K562 (cell line): ENCODE data around the gene ASCC3. TPM values are rescaled to one million over a fixed set of nuclear protein-coding genes. Genes with fewer than 3 reads are reported as not detected.

Source experiments
- ATAC-seq: fragments of 200-7000 bp; cut with Tn5 transposase; 3 replicates; pipeline ENCODE4 v1.9.1; 2020; ENCODE audit warnings: moderate library complexity
- BruUV-seq: library from RNA; stranded (reverse); fragments of 400-500 nt; replicated peaks from 2 replicates; lab custom pipeline; 2021; lab: Mats Ljungman, UMichigan
- CTCF ChIA-PET: fragments of 300-600 bp; formaldehyde crosslinking; extraction: SDS; loops from one replicate; lab custom pipeline; 2021; ENCODE audit warnings: low intra/inter-chr PET ratio; lab: Yijun Ruan, JAX
- POLR2A ChIA-PET: fragments of 300-600, 350-650 bp; sonication (Branson Sonifier 250); formaldehyde crosslinking; extraction: SDS; loops from one replicate; lab custom pipeline; 2021; ENCODE audit warnings: antibody characterized with exemption, inconsistent platforms; lab: Yijun Ruan, JAX
- DNase-seq, 4 experiments: peaks; one replicate each; pipeline versions ENCODE4 v3.0.0 to v3.0.0-alpha.2; 2011 to 2018; ENCODE audit warnings: low spot score in 3 of 4, mixed read lengths in 3 of 4; ENCODE audit errors: extremely low read depth in 1 of 4
- FAIRE-seq: peaks from 2 replicates; lab custom pipeline; 2011; peaks lifted over from hg19 to GRCh38; lab: Jason Lieb, UNC
- H2AFZ ChIP-seq: 2 replicates; pipeline ENCODE4 v1.6.0; 2011; ENCODE audit warnings: low read depth, low read length, control low read depth, inconsistent platforms
- H3K27ac ChIP-seq: fragments of 200-600 bp; 3 replicates; pipeline ENCODE4 v1.8.0; 2011; ENCODE audit warnings: low read depth, mild to moderate bottlenecking, control low read depth, inconsistent platforms, low read length, moderate library complexity, mixed read lengths; ENCODE audit errors: extremely low read depth
- H3K27me3 ChIP-seq, 2 experiments: fragments of 300-600 bp in 1 of 2; 2 replicates in 1 of 2; 3 replicates in 1 of 2; pipeline versions ENCODE4 v1.6.0 to v1.8.0; 2011; ENCODE audit warnings: inconsistent platforms in 2 of 2, low read length in 2 of 2, mild to moderate bottlenecking in 1 of 2, mixed read lengths in 1 of 2, moderate library complexity in 1 of 2; ENCODE audit not compliant: control insufficient read depth in 2 of 2, insufficient read depth in 2 of 2
- H3K36me3 ChIP-seq: fragments of 300-600 bp; 3 replicates; pipeline ENCODE4 v1.8.0; 2011; ENCODE audit warnings: mild to moderate bottlenecking, low read length, inconsistent platforms; ENCODE audit not compliant: control insufficient read depth, insufficient read depth
- H3K4me1 ChIP-seq, 2 experiments: fragments of 200-600 bp in 1 of 2; replicated peaks in 1 of 2; 2 replicates in 1 of 2; 3 replicates in 1 of 2; pipeline versions ENCODE4 v1.5.1 to v1.8.0; 2011; ENCODE audit warnings: inconsistent platforms in 2 of 2, low read length in 2 of 2, mild to moderate bottlenecking in 1 of 2, mixed read lengths in 1 of 2, moderate library complexity in 1 of 2; ENCODE audit not compliant: control insufficient read depth in 2 of 2, insufficient read depth in 2 of 2
- H3K4me2 ChIP-seq: 2 replicates; pipeline ENCODE4 v1.6.1; 2011; ENCODE audit warnings: low read length, control low read depth, inconsistent platforms, mixed read lengths; ENCODE audit not compliant: insufficient read depth
- H3K4me3 ChIP-seq: fragments of 200-600 bp; sonication (generic), shearing (Covaris generic); 2 replicates; pipeline ENCODE4 v1.5.1; 2016; ENCODE audit warnings: control low read depth, inconsistent platforms
- H3K79me2 ChIP-seq: fragments of 200-600 bp; 3 replicates; pipeline ENCODE4 v1.8.0; 2011; ENCODE audit warnings: low read length, inconsistent platforms; ENCODE audit not compliant: control insufficient read depth, insufficient read depth
- H3K9ac ChIP-seq, 2 experiments: 2 replicates each; pipeline versions ENCODE4 v1.6.0 to v1.6.1; 2011; ENCODE audit warnings: low read depth in 2 of 2, low read length in 2 of 2, control low read depth in 1 of 2, inconsistent platforms in 1 of 2, mild to moderate bottlenecking in 1 of 2, mixed read lengths in 1 of 2; ENCODE audit not compliant: insufficient read depth in 1 of 2
- H3K9me1 ChIP-seq: one replicate; pipeline ENCODE4 v1.6.0; 2011; ENCODE audit warnings: inconsistent platforms, mild to moderate bottlenecking, low read length, moderate library complexity; ENCODE audit not compliant: control insufficient read depth, insufficient read depth
- H3K9me3 ChIP-seq: replicated peaks from 2 replicates; pipeline ENCODE4 v1.5.1; 2011; ENCODE audit warnings: low read depth, low read length, inconsistent platforms; ENCODE audit not compliant: control insufficient read depth, insufficient read depth
- H4K20me1 ChIP-seq: replicated peaks from 2 replicates; pipeline ENCODE4 v1.6.1; 2011; ENCODE audit warnings: low read length, inconsistent platforms, mixed read lengths; ENCODE audit not compliant: control insufficient read depth, insufficient read depth
- ARID2 ChIP-seq: fragments of 450-650 bp; IDR thresholded peaks from 2 replicates; pipeline ENCODE4 v1.6.1; 2017; ENCODE audit warnings: antibody characterized with exemption, mild to moderate bottlenecking
- DEAF1 ChIP-seq: fragments of 450-650 bp; formaldehyde crosslinking; IDR thresholded peaks from 2 replicates; pipeline ENCODE4 v1.4.0; 2020; ENCODE audit warnings: mild to moderate bottlenecking, moderate library complexity
- MAZ ChIP-seq, 2 experiments: fragments of 450-650 bp in 1 of 2; sonication (generic) in 1 of 2; formaldehyde crosslinking; IDR thresholded peaks in 1 of 2; conservative IDR thresholded peaks in 1 of 2; 2 replicates each; pipeline versions ENCODE4 v1.4.0 to v1.5.0; 2020; ENCODE audit warnings: mild to moderate bottlenecking in 1 of 2, missing genetic modification reagents in 1 of 2
- NR4A1 ChIP-seq, 2 experiments: fragments of 250-450 bp in 1 of 2; fragments of 450-650 bp in 1 of 2; sonication (Bioruptor Pico) in 1 of 2; IDR thresholded peaks; 2 replicates each; pipeline versions ENCODE4 v1.4.0 to v1.6.1; 2016 to 2020; ENCODE audit warnings: mild to moderate bottlenecking in 2 of 2, missing compliant biosample characterization in 1 of 2, missing genetic modification characterization in 1 of 2, moderate library complexity in 1 of 2
- PKNOX1 ChIP-seq: fragments of 450-650 bp; IDR thresholded peaks from 2 replicates; pipeline ENCODE4 v1.6.1; 2016
- RAD21 ChIP-seq, 2 experiments: fragments of 250-450 bp in 1 of 2; fragments of 450-650 bp in 1 of 2; sonication (Bioruptor Pico) in 1 of 2; formaldehyde crosslinking in 1 of 2; IDR thresholded peaks in 1 of 2; conservative IDR thresholded peaks in 1 of 2; 2 replicates each; pipeline versions ENCODE4 v1.4.0 to v1.8.0; 2020 to 2022; ENCODE audit warnings: mild to moderate bottlenecking in 2 of 2, moderate library complexity in 1 of 2
- SMC3 ChIP-seq: conservative IDR thresholded peaks from 2 replicates; pipeline ENCODE4 v1.6.1; 2011; ENCODE audit warnings: low read depth, low read length, improper control_type of control experiment; ENCODE audit not compliant: insufficient read depth
- ZEB2 ChIP-seq: fragments of 450-650 bp; IDR thresholded peaks from 2 replicates; pipeline ENCODE4 v1.6.1; 2016
- WGBS: fragments of 100-300 bp; shearing (Covaris generic); methylation state at CpG from one replicate; pipeline ENCODE4 v1.1.6; 2016; ENCODE audit warnings: low coverage, mixed read lengths; ENCODE audit not compliant: insufficient coverage; ENCODE audit errors: missing lambda C conversion rate; 5-methylcytosine and 5-hydroxymethylcytosine counted together
- in situ Hi-C: fragments of 300-500 bp; cut with MboI; formaldehyde crosslinking; loops from 4 replicates; pipeline ENCODE4 v1.15.0; 2018; ENCODE audit warnings: inconsistent platforms, mixed read lengths
- intact Hi-C: fragments of 100-400 bp; cut with micrococcal nuclease; formaldehyde crosslinking; loops from 2 replicates; pipeline ENCODE4 v1.14.2; 2022
- polyA plus RNA-seq, 8 experiments: library from polyadenylated mRNA; depleted of rRNA in 4 of 8; stranded (reverse) in 5 of 8; unstranded in 3 of 8; fragments of >200 nt; fragmentation: Nextera tagmentation in 2 of 8; fragmentation: Illumina TruSeq in 1 of 8; extraction: Ambion mirVana in 2 of 8; extraction: Trizol in 1 of 8; gene quantifications; 2 replicates each; pipeline versions ENCODE4 v1.2.1 to v1.2.3, GENCODE V29; 2011 to 2014; ENCODE audit warnings: inconsistent platforms in 1 of 8, missing spikeins in 1 of 8
- total RNA-seq, 7 experiments: library from RNA; depleted of rRNA in 6 of 7; stranded (reverse); fragments of >200 nt in 6 of 7; fragmentation: Illumina TruSeq in 2 of 7; extraction: Trizol in 2 of 7; gene quantifications; 2 replicates each; pipeline versions ENCODE4 v1.2.1 to v1.2.3, GENCODE V29; 2011 to 2021; ENCODE audit warnings: low replicate concordance in 1 of 7

The ASCC3 gene
- total and polyA plus RNA-seq, 9 of the 15 experiments (the other 6 are each of a cell fraction or from before 2014, with no cell fraction given): 16.1 to 56.1 (median 33.9) TPM

GRCh38 chr6:100479179-100480035, 401.7 kb downstream of the ASCC3 start:
- Histone ChIP-seq H3K27me3 (no peaks in the 10 kb centered on the region; a peak in 2 of 5 replicates), H3K36me3 (no peaks in the 10 kb centered on the region), H3K9ac (no peak overlapping the region), H2AFZ (no peak overlapping the region), H3K79me2 (no peaks in the 10 kb centered on the region), H3K4me1 (no peaks in the 10 kb centered on the region), H4K20me1 (no peaks in the 10 kb centered on the region), H3K9me1 (no peaks in the 10 kb centered on the region), H3K27ac (no peak overlapping the region), H3K9me3 (no peaks in the 10 kb centered on the region), H3K4me3 (no peak overlapping the region), H3K4me2 (no peak overlapping the region)
- FAIRE-seq (peak; percentile 74), DNase-seq (peak; percentile 40 to 61 (median 54)), ATAC-seq (peak; percentile 89)
- BruUV-seq: no TSS peak
- intact Hi-C loops: loop anchor here (1.0 to 5.0 kb wide), 4 partner anchors 183 to 612 kb away; no protein-coding TSS in a partner anchor
- 7% methylated on average over 3 of the region's 3 CpGs for WGBS
- ChIA-PET POLR2A (no interaction called here), CTCF (interaction anchor here (1.0 to 3.2 kb wide), 3 partner anchors 303 to 372 kb away, joined by 8 to 35 read pairs (median 15); no protein-coding TSS in a partner anchor)
- in situ Hi-C loops: loop anchor here (5.0 to 10.0 kb wide), 3 partner anchors 185 to 615 kb away; no protein-coding TSS in a partner anchor
- TF ChIP-seq MAZ (CRISPR knock-in tag; conservative IDR thresholded peaks at IDR 0.05 in 1 of 2, IDR thresholded peaks at IDR 0.05 in 1 of 2): no peak
- TF ChIP-seq RAD21 (CRISPR knock-in tag; conservative IDR thresholded peaks at IDR 0.05 in 1 of 2, IDR thresholded peaks at IDR 0.05 in 1 of 2): peak; percentile 91 to 96
- TF ChIP-seq NR4A1 (CRISPR knock-in tag; IDR thresholded peaks at IDR 0.05): no peak
- TF ChIP-seq NR4A1 (tag; IDR thresholded peaks at IDR 0.05): no peak
- TF ChIP-seq ARID2: peak; percentile 40; the same call in 1 of the 2 replicates
- TF ChIP-seq ZEB2: no peak
- 0 out of 2 replicates have a peak, but pooled peaks have one; percentile 17 for TF ChIP-seq PKNOX1
- TF ChIP-seq SMC3: peak; percentile 69
- peak; percentile 91 for TF ChIP-seq DEAF1 (CRISPR knock-in tag)
